Keratinocyte (primary cell): Measurements from ENCODE around the gene DUSP8. TPM values are rescaled to one million over a fixed set of nuclear protein-coding genes. Genes with fewer than 3 reads are reported as not detected.

Source experiments
- DNase-seq: peaks from one replicate; pipeline ENCODE4 v3.0.0-alpha.2; 2011; ENCODE audit warnings: low read depth, missing footprints, low spot score
- FAIRE-seq: peaks from 2 replicates; lab custom pipeline; 2011; peaks lifted over from hg19 to GRCh38; lab: Jason Lieb, UNC
- H2AFZ ChIP-seq: 2 replicates; pipeline ENCODE4 v1.6.0; 2012; ENCODE audit warnings: low read length, control low read depth, inconsistent platforms; ENCODE audit not compliant: control insufficient read depth
- H3K27ac ChIP-seq: 2 replicates; pipeline ENCODE4 v1.5.1; 2011; ENCODE audit warnings: low read length; ENCODE audit not compliant: control insufficient read depth, insufficient read depth
- H3K27me3 ChIP-seq: 3 replicates; pipeline ENCODE4 v1.6.0; 2011; ENCODE audit warnings: low read length; ENCODE audit not compliant: control insufficient read depth, insufficient read depth; ENCODE audit errors: extremely low read depth
- H3K36me3 ChIP-seq, 2 experiments: 2 replicates in 1 of 2; 3 replicates in 1 of 2; pipeline ENCODE4 v1.5.1; 2011; ENCODE audit warnings: low read length in 2 of 2, mild to moderate bottlenecking in 1 of 2; ENCODE audit not compliant: control insufficient read depth in 2 of 2, insufficient read depth in 2 of 2; ENCODE audit errors: extremely low read depth in 1 of 2
- H3K4me1 ChIP-seq: 3 replicates; pipeline ENCODE4 v1.5.1; 2011; ENCODE audit warnings: low read length; ENCODE audit not compliant: control insufficient read depth, insufficient read depth; ENCODE audit errors: extremely low read depth
- H3K4me2 ChIP-seq: 3 replicates; pipeline ENCODE4 v1.6.0; 2011; ENCODE audit warnings: low read depth, low read length; ENCODE audit not compliant: control insufficient read depth, insufficient read depth; ENCODE audit errors: extremely low read depth
- H3K4me3 ChIP-seq, 3 experiments: fragments of 200-600 bp in 1 of 3; sonication (generic) in 1 of 3; 2 replicates in 2 of 3; 3 replicates in 1 of 3; pipeline ENCODE4 v1.5.1; 2011 to 2016; ENCODE audit warnings: low read length in 3 of 3, mild to moderate bottlenecking in 3 of 3, control low read depth in 2 of 3, inconsistent platforms in 1 of 3, low read depth in 1 of 3, mixed read lengths in 1 of 3, mixed run types in 1 of 3, moderate library complexity in 1 of 3; ENCODE audit not compliant: control insufficient read depth in 2 of 3, insufficient read depth in 2 of 3; ENCODE audit errors: extremely low read depth in 1 of 3
- H3K79me2 ChIP-seq: 2 replicates; pipeline ENCODE4 v1.6.0; 2012; ENCODE audit warnings: low read length; ENCODE audit not compliant: control insufficient read depth, insufficient read depth
- H3K9ac ChIP-seq: 3 replicates; pipeline ENCODE4 v1.6.0; 2011; ENCODE audit warnings: low read length; ENCODE audit not compliant: control insufficient read depth, insufficient read depth; ENCODE audit errors: extremely low read depth
- H3K9me1 ChIP-seq: 3 replicates; pipeline ENCODE4 v1.6.0; 2011; ENCODE audit warnings: low read length; ENCODE audit not compliant: control insufficient read depth, insufficient read depth; ENCODE audit errors: extremely low read depth
- H3K9me3 ChIP-seq: 2 replicates; pipeline ENCODE4 v1.5.1; 2012; ENCODE audit warnings: low read depth, low read length; ENCODE audit not compliant: control insufficient read depth
- H4K20me1 ChIP-seq: 3 replicates; pipeline ENCODE4 v1.6.0; 2011; ENCODE audit warnings: low read length; ENCODE audit not compliant: control insufficient read depth, insufficient read depth; ENCODE audit errors: extremely low read depth
- CTCF ChIP-seq, 3 experiments: IDR thresholded peaks in 1 of 3; conservative IDR thresholded peaks in 1 of 3; optimal IDR thresholded peaks in 1 of 3; 2 replicates in 2 of 3; 3 replicates in 1 of 3; pipeline versions ENCODE3 to v1.5.1; 2011; ENCODE audit warnings: low read length in 3 of 3, mild to moderate bottlenecking in 3 of 3, moderate library complexity in 2 of 3, control low read depth in 1 of 3, inconsistent platforms in 1 of 3; ENCODE audit not compliant: insufficient read depth in 2 of 3; ENCODE audit errors: extremely low read depth in 1 of 3
- EZH2 ChIP-seq: IDR thresholded peaks from one replicate; pipeline ENCODE4 v1.6.1; 2012; ENCODE audit warnings: inconsistent platforms, mild to moderate bottlenecking, low read length, moderate library complexity
- dilution Hi-C: fragments of 300-500 bp; cut with MboI; formaldehyde crosslinking; loops from one replicate; pipeline ENCODE4 v1.7.0; 2020; ENCODE audit warnings: low sequenced_read_pairs; ENCODE audit not compliant: extremely low pct_ligation_motif_present
- polyA plus RNA-seq, 5 experiments: library from polyadenylated mRNA; depleted of rRNA in 3 of 5; stranded (reverse) in 3 of 5; stranded (forward) in 1 of 5; unstranded in 1 of 5; fragments of >200 nt; gene quantifications; 1 replicate in 1 of 5; 2 replicates in 3 of 5; 3 replicates in 1 of 5; pipeline versions ENCODE4 v1.2.1 to v1.2.3, GENCODE V29; 2011 to 2012; ENCODE audit warnings: missing spikeins in 2 of 5, low read depth in 1 of 5, low replicate concordance in 1 of 5

The DUSP8 gene
- polyA plus RNA-seq, 1 donor (not counting 4 experiments of a cell fraction or from before 2014, with no cell fraction given), result 0.58 TPM

GRCh38 chr11:1521382-1522080, 50.5 kb downstream of the DUSP8 start:
- H3K4me2 ChIP-seq, result no peak overlapping the region
- no peak overlapping the region for H2AFZ ChIP-seq
- H3K9me3 ChIP-seq, result no peaks in the 10 kb centered on the region
- H3K9ac ChIP-seq, result no peak overlapping the region
- H3K4me3 ChIP-seq, result no peak overlapping the region
- H3K4me1 ChIP-seq, result peaks cover 22% of the 10 kb centered on the region
- FAIRE-seq, result no peak
- no peaks in the 10 kb centered on the region for H3K27me3 ChIP-seq
- H3K79me2 ChIP-seq, result peaks cover 76% of the 10 kb centered on the region
- H3K9me1 ChIP-seq, result peaks cover 9% of the 10 kb centered on the region
- dilution Hi-C loops, result no loop called here
- no peaks in the 10 kb centered on the region for H3K36me3 ChIP-seq
- H4K20me1 ChIP-seq, result peaks cover 38% of the 10 kb centered on the region
- TF ChIP-seq EZH2 (no peak), CTCF (optimal IDR thresholded peaks at IDR 0.05 in 1 of 3, IDR thresholded peaks at IDR 0.05 in 1 of 3, conservative IDR thresholded peaks at IDR 0.05 in 1 of 3; ENCODE audit: extremely low read depth in 1 of 3, insufficient read depth in 2 of 3, low read length in 3 of 3) (no peak)
- no peak overlapping the region for H3K27ac ChIP-seq
- DNase-seq, result no peak

GRCh38 chr11:1520663-1521267, 51.3 kb downstream of the DUSP8 start:
- no peak overlapping the region for H3K4me3 ChIP-seq
- no peak overlapping the region for H3K9ac ChIP-seq
- no peak overlapping the region for H3K4me2 ChIP-seq
- no peaks in the 10 kb centered on the region for H3K27me3 ChIP-seq
- no peaks in the 10 kb centered on the region for H3K36me3 ChIP-seq
- FAIRE-seq (no peak), DNase-seq (no peak)
- H3K27ac ChIP-seq, result no peak overlapping the region
- no peaks in the 10 kb centered on the region for H3K9me3 ChIP-seq
- peaks cover 12% of the 10 kb centered on the region for H3K9me1 ChIP-seq
- peaks cover 76% of the 10 kb centered on the region for H3K79me2 ChIP-seq
- dilution Hi-C loops, result no loop called here
- no peak overlapping the region for H2AFZ ChIP-seq
- peaks cover 46% of the 10 kb centered on the region for H4K20me1 ChIP-seq
- H3K4me1 ChIP-seq, result peaks cover 27% of the 10 kb centered on the region
- TF ChIP-seq CTCF (optimal IDR thresholded peaks at IDR 0.05 in 1 of 3, IDR thresholded peaks at IDR 0.05 in 1 of 3, conservative IDR thresholded peaks at IDR 0.05 in 1 of 3; ENCODE audit: extremely low read depth in 1 of 3, insufficient read depth in 2 of 3, low read length in 3 of 3) (no peak), EZH2 (no peak)
